Activated T-helper 1 cell treated with Interleukin-2 at 50 U/mL for 16 hours (primary cell): Measurements from ENCODE around the gene IFIT1.
"Not testable (repeated sequence)": the region's sequence is repeated elsewhere in the genome, so short reads cannot be mapped to it uniquely, and the experiment has no call there.

Experiments
- DNase-seq: peaks from one replicate; pipeline ENCODE4 v3.0.0-alpha.2; 2020; ENCODE audit warnings: low read depth

Gene IFIT1

DNA sequence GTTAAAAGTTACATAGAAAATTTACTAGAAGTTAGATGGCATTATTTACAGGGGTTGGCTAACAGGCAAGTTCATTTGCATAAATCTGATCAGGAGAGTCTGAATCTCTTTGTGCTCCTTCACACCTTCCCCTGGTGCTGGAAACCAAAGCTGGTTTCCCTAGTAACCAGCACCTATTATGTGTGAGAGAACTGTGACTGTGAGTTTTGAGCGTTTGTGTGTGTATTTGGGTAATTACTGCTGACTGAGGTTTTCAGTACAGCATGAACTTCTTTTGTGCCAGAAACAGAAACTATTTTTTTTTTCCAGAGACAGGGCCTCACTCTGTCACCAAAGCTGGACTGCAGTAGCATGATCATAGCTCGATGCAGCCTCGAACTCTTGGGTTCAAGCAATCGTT is 24.9 kb upstream of the IFIT1 start:
- DNase-seq: no peak

DNA sequence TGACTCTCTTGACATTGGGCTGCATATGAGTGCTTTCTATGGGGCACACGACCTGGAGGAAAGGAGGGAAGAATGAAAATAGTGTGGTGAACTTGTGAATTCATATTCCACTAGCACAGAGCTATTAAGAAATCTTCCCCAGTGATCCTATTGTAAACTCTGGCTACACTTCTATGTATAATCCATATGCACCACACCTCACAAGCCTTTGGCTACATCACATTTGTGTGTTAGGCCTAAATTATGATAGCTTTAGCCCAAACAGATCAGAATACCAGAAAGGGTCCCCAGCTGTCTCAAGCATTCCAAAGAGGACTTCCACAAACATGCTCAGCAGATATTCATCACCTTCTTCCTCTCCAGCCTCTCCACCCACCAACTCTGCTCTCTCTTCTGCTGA is 24.3 kb upstream of the IFIT1 start:
- DNase-seq: no peak

DNA sequence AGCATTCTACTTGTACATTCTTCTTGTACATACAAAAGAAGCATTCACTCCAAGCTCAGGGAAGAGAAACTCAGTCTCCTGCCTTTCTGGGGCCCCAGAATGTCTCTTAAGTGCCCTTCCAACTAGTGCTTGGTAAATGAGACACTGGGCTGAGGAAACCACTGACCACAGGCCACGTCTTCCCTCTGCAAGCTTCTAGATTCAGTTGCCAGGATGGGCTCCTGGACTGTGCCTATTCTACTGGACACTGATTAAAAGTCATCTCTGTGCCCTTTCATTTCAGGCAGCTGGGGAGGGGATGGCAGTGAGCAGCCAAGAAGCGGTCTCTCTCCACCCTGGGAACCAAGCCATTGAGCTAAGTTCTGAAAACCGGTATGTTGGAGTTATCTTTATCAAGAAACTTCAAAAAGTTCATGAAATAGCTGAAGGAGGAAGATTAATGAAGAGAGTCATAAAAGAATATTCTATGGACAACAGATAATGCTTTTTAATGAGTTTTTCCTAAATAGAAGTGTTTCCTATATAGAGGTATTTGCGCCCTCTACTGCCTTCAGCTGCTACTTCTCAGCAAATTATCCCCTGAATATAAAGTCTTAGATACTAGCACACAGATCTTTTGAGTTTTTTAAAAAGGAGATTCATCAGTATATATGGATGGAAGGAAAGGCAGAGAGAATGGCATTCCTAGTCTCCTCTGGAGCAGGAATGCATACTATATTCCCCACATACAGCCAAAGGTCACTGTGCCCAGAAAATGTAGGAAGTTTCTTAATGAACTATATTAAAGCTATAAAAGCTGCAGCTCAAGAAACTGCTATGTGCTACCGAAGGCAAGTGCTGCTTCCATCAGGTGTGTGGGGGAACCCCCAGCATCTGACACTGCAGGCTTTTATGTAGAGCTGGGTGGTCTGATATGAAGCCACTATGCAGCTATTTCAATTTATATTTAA is 23.0 kb upstream of the IFIT1 start:
- DNase-seq: no peak

DNA sequence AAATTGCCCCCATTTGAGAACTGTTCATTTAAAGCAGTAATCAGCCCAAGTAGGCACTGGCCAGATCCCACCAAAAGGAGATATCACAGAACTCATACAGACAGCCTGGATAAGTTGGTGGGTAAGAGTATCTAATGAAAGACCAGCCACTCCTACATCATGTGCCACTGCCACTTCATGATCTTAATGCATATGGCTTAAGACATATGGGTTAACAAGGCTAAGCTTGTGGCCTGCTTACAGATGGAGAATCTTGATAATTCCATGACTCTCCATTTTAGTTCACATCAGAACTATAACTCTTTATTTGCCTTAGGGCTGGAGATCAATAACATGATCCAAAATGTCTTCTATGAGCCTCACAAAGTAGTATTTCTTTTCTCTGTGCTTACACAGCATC is 21.3 kb upstream of the IFIT1 start:
- no peak for DNase-seq

DNA sequence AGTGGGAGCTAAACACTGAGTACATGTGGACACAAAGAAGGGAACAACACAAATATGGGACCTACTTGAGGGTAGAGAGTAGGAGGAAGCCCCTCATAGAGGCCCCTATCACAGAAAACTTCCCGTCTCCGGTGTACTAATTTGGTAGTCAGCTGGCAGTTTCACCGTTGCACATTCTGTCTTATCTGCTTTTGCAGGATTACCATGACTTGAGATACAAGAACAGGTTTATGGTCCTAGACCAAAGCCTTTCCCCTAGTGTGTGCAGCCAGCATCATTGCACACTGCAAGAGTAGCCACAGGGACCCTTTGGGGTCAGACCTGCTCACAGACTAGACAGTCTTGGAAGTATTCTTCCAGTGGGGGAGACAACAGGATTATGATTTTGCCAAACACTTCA is 20.4 kb upstream of the IFIT1 start:
- DNase-seq: no peak

DNA sequence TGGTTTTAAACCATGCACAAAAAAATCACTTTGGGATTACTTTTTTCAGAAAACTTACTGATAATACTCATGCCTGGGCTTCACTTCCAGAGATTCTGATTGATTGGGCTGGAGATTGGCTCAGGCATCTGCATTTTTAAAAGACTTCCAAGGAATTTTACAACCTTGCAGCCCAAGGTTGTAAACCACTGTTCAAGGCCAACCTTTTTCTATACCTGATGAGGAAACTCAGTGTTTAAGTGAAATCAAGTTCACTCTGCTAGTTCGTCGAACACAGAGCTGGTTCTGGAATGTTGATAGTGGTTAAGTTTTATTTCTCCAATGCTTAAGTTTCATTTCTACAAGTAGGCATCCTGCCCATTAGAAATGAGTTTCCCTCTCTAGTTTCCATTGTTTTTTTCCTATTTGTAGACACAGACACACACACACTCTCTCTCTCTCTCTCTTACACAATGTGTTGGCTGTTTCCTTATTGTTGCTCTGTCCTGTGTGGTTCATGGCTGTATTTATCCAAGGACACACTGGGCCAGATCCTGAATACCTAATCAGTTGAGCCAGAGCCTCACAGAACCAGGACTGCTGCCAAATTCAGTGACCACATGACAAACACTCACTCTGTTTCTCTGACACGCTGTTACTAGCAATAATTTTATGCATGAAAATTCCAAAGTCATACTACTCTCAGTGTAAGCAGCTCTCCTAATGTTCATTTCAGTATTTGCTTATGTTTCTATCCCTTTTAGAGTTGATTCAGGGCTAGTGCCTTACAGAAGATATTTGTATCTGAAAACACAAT is 18.3 kb upstream of the IFIT1 start:
- DNase-seq: no peak

DNA sequence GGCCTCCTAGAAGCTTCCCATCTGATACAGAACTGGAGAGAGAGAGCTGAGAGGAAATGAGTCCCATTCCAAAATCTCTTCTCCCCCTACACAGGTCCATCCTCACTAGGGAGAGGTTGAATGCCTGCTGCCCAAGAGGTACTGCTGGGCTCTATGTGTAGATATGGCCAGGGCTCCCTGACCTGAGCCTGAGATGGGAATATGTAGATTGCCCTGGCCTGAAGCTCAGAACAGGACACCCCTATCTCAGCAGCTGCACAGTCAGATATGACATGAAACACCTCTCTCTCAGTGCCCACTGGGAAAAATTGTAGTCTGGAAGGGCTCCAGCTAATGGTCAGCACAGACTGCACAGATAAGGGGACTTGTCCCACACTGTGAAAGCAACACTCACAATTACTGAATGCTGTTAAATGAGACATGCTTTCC is 17.7 kb upstream of the IFIT1 start:
- no peak for DNase-seq

DNA sequence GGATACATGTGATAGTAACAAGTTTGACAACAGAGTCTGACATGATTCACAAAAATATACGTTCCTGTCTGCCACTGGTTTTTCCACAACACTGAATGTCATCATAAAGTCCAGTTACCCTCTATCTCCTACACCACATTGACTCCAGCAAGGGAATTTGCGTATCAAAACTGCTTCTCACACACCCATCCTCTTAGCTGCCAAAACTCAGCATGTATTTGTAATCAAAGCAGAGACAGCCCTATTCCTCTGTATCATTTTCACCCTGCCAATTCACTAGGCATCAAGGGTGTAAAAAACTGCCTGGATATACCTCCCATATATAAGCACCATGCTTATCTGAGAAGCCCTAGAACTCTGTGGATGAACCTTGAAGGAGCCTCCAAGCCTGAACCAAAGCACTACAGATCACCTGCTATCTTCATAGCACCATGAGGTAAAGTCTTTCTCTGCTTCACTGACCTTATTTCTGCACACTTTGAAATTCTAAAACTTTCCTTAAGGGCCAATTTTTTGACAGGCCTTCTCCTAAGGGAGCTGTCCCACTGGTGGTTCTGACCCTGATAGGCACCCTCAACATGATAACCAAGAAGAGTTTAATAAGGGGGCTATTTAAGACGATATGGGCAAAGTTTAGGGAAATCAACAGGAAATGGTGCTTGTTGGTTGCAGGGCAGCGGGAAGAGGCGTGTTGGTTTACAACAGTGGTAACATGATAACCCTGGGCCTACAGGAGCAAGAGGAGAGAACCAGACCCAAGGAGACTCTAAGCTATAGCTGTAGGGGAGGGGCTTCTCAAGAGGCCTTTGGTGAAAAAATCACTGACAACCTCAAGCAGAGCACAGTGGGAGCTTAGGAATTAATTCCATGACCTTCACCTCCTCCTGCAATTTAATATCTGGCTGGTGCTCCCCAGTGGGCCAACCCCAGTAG is 14.5 kb upstream of the IFIT1 start, which contains the start of gene IFIT1B:
IFIT1B (plus strand) TSS at position 352 of the 933 bp plus-strand sequence; CDS start at position 432, 80 bp downstream.
- no peak for DNase-seq

DNA sequence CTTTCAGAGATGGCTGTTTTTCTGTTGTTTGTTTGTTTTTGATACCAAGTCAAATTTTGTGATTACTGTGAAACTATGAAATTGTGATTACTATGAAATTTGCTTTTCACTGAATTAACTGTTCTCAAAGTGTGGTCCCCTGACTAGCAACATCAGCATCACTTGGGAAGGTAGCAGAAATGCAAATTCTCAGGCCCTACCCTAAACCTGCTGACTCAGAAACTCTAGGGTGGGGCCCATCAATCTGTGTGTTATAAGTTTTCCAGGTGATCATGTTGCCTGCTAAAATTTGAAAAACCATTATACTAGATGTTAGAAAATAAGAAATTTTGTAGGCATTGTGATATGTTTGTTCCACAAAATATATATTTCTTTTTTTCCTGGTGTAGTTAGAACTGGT is 13.3 kb upstream of the IFIT1 start:
- DNase-seq: no peak

DNA sequence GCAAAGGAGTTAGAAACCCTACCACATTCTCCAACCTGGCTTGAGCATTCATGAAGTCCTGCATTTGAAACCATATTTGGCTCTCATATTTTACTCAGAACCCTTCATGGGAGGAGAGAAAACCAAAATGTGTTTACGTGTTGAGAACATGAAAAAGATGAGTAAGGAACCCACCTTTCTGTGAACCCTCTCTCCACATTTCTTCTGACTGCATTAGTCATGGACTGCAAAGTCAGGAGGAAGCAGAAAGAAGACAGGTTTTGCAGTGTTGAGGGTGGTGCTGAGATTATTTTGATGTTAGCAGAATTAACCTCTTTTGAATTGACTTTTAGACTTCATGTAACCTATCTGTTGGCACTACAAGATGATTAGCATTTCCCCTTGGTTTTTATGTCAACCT is 9.7 kb upstream of the IFIT1 start:
- no peak for DNase-seq

DNA sequence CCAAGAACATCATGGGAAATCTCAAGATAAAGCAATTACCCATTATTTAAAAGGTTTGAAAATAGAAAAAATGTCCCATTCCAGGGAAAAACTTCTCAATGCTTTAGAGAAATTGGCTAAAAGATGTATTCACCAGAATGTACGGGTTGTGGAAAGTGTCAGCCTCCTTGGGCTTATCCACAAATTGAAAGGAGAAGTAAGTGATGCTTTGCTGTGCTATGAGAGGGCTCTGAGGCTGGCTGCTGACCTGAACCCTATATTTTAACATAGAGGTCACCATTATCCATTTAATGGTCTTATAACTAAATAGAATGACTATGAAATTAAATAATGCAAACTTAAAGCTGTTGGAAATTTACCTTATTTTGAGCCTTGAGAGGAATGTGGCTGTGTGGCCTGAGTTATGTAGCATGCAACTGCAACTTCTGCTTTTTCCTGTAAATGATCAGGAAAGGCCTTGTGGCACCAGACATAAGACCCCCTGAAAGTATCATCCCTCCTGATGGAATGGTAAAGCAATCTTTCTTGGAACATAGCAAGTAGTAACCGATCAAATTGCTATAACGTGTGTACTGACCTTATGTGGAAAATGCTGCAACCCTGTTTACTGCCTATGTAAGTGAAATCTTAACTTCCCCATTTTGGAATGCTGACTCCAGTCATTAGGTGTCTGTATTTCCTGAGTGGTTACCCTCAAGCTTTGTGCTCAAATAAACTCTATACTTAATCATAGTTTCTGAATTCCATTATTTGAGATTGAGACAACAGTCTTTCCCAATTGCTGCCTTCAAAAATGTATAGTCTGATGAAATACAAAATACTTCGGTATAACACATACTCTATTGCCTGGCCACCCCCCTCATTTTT is 7.7 kb upstream of the IFIT1 start:
- DNase-seq: no peak

DNA sequence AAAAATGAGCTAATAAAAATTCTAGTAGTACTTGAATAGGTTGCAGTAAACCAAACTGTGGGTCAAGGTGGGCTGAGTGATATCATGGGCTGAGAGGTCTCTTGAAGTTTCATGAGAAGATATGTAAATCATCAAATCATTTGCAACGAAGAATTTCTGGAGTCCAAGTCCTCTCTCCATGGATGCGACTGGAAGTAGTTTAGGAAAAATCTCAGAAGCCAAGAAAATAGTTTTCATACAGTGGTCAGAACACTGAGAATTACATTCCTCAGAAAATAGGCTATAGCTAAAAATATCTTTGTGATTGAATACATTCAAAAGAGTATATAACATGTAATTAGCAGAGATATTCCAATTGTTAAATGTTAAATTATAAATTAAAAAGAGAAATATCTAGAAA is 3.6 kb upstream of the IFIT1 start:
- DNase-seq: no peak

DNA sequence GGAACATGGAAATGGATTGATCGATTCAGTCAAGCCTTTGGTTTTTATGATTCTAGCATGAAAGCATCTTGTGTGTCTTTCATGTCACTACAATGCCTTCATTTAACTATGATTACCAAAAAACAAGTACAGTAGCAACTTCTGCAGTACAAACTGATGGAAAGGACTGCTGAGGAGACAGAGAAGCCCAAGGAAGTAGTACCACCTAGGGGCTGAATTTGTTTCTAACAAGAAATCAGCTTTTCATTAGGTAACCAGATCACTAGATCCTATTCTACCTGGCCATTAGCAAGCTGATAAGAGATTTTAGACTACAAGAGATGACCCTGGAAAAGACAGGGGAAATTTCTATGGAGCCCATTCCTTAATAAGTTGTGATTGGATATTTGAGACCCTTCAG is 3.2 kb upstream of the IFIT1 start:
- no peak for DNase-seq

DNA sequence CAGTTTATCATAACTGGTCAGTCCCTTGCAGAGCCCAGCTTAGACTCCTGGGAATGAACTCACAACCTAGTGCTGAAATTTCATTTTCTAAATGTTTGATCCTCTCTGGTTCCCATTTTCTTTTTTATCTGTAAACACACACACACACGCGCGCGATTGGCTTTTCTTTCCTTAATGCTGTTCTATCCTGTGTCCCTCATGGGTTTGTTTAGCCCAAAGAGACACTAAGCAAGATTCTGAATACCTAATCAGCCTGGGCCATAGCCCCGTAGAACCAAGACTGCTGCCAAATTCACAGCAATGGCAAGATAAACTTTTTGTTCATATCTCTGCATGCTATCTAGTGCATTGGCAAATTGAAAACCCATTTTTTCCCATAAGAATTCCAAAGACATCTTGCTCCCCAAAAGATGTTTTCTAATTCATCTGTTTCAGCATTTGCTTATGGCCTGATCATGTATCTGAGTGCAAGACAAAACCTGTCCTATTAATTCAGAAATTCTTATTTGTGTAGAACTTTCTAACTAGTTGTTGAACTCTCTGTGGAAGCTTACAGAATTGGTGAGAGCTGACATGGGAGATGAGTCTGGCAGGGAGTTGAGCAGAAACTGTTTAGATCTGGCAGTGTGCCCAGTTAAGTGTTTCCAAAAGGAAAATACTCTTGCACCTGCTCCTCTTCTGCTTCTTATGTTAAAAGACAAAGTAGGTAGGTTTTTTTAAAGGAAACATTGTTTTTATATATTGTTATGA is 1.8 kb upstream of the IFIT1 start:
- DNase-seq: no peak

DNA sequence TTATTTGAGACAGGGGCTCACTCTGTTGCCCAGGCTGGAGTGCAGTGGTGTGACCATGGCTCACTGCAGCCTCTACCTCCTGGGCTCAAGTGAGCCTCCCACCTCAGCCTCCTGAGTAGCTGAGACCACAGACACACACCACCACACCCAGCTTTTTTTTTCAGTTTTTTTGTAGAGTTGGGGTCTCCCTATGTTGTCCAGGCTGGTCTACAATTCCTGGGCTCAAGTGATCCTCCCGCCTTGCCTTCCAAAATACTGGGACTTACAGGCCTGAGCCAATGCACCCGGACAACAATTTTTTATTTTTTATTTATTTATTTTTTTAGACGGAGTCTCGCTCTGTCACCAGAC is 1.2 kb upstream of the IFIT1 start:
- not testable (repeated sequence) for DNase-seq

DNA sequence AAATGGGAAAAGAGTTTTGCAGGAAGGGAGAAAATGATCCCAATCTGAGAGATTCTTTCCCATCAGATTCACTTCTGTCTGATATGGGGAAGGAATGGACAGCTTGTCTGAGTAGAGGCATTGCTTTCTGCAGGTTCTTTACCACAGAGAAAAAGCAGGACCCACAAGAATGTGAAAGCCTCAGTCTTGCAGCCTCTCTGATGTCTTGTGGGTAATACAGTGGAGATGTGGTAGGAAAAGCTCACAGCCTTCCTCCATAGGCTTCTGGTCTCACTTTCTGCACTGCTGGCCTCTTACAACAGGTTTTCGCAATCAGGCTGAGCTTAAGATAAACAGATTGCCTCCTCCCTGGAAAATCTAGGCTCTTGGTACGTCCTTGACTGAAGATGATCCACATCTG is 551 bp downstream of the IFIT1 start:
- DNase-seq: no peak

DNA sequence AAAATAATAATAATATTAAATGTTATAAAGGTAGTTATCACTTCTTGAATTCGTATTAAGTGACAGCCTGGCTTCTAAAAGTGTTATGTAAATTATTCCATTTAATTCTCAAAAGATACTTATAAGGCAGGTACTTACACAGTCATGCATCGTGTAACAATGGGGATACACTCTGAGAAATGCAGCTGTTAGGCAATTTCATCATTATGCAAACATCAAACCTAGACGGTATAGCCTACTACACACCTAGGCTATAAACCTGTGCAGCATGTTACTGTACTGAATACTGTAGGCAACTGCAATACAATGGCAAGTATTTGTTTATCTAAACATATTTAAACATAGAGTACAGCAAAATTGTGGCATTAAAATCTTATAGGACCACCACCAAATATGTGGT is 1.5 kb downstream of the IFIT1 start:
- no peak for DNase-seq

DNA sequence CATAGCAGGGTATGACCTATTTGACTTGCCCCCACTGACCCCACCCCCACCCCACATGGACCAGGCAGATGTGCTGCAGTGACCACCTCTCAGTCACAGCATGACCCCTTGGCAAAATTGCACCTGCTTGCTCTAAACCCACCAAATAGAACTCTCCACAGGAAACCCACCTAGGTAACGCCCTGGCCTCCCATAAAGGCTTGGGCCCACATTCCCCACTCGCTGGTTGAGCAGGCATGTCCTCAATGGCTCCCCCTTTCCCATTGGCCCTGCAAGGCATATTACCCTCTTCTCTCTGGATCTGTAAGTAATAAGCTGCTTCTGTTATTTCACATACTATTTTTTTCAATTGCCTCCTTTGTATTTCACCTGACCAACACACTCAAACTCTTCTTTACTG is 2.7 kb downstream of the IFIT1 start:
- DNase-seq: no peak

DNA sequence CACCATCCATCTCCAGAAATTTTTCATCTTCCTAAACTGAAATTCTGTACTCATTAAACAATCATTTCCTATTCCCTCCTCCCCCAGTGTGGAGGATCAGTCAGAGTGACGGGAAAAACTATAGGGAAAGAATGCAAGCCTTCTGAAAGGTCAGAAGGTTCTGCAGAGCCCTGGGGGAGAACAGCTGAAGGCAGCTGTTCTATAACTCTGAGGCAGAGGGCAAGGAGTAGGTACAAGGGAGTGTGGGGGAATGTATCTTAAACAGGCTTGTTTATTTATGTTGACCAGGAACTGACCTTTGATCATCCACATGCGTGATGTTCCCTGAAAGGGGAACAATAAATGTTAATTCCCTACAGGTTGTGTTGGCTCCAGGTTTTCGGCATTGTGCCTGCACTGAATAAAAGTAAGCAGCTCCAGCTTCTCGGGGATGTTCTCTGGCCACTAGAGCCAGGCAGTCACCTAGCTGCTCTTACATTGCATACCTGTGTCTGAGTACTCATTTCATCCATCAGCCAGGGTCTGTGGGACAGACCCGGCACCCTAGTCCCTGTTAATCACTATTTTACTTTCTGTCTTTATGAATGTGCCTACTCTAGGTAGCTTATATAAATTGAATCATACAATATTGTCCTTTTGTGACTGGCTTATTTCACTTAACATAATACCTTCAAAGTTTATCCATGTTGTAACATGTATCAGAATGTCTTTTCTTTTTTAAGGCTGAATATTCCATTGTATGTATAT is 5.8 kb downstream of the IFIT1 start:
- DNase-seq: no peak

DNA sequence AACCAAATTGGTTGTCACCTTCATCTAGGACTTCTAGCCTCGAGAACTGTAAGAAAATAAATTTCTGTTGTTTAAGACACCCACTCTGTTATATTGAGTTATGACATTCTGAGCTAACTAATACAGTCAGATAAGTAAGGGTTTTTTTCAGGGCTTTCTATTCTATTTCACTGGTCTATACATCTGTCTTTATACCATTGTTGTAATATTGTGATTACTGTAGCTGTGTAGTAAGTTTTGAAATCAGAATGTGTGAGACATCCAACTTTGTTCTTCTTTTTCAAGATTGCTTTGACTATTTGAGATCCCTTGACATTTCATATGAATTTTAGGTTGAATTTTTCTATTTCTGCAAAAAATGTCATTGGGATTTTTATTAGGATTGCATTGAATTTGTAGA is 7.5 kb downstream of the IFIT1 start:
- DNase-seq: no peak
